Ecto neural progenitor cell (in vitro differentiated cells): ENCODE results near the gene SCN2A.
"Not testable (repeated sequence)": the region's sequence is repeated elsewhere in the genome, so short reads cannot be mapped to it uniquely, and the experiment has no call there.

ENCODE experiments used
- DNase-seq: peaks from one replicate; pipeline ENCODE4 v3.0.0-alpha.2; 2018; ENCODE audit warnings: low spot score

SCN2A gene

DNA sequence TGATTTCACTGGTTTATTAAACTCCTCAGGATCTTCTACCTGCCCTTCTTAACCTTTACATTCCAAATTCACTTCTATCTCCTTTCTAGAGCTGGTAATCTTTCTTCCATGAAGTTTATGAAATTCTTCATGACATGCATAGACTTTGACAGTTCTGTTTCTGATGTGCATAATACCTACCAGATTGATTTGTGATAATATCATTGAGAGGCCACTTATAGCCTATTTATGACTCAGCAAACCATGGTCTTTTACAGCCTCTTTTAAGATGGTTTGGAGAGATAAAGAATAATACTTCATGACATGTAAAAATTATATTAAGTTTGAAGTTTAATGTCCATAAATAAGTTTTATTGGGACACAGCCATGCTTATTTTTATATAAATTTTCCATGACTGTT lies 14.0 kb downstream of the SCN2A start:
- DNase-seq: no peak

GRCh38 chr2:165256618-165257017 lies 17.4 kb downstream of the SCN2A start:
- no peak for DNase-seq

DNA sequence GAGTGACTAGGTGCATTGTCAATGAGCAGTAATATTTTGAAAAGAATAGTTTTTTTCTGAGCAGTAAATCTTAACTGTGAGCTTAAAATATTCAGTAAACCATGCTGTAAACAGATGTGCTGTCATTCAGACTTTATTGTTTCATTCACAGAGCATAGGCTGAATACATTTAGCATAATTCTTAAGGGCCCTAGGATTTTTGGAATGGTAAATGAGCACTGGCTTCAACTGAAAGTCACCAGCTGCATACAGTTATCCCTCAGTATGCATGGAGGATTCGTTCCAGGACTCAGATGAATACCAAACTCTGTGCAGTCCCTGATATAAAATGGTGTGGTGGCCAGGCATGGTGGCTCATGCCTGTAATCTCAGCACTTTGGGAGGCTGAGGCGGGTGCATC lies 21.1 kb downstream of the SCN2A start:
- DNase-seq: not testable (repeated sequence)

DNA sequence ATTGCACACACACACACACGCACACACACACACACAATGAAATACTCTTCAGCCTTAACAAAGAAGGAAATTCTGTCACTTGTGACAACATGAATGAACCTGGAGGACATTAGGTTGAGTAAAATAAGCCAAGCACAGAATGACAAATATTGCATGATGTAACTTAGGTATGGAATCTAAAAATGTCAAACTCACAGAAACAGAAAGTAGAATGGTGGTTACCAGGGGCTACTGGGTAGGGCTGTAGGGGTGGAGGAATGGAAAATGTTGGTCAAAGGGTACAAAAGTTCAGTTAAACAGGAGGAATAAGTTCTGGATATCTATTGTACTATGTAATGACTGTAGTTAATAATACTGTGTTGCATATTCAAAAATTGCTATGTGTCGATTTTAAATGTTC lies 29.5 kb downstream of the SCN2A start:
- DNase-seq: no peak

GRCh38 chr2:165273176-165273575 lies 34.0 kb downstream of the SCN2A start:
- DNase-seq: no peak

- no peak for DNase-seq
Observed at GRCh38 chr2:165274698-165275097, 35.5 kb downstream of the SCN2A start.

DNA sequence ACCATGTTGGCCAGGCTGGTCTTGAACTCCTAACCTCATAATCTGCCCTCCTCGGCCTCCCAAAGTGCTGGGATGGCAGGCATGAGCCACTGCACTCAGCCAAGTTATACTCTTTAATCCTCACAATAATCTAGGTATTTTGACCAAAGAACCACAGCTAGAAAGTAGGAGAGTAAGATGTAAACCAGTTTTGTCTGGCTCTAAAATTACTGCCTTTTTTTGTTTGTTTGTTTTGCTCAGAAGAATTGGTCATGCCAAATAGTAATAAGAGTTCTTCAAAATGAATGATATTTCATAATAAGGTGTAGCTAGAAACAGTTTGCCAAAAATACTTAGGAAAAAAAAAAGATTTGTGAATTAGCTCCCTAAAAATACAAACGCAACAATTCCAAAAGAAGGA lies 36.7 kb downstream of the SCN2A start:
- DNase-seq: no peak

DNA sequence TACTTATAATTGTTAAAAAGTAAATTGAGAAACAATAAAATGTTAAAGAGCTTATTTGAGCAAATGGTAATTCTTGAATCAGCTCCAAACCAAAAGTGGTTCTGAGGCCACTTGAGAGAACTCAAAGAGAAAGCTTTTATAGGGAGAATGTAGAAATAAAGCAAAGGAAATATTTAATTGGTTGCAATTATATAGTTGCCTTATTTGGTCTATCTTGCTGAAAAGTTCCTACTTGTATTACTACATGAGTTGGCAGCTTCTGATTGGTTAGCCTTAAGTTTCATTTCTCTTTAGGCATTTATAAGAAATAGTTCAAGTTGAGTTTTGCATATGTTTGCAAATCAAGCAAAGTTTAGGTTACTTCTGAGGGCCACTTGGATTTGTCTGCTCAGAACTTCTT lies 38.1 kb downstream of the SCN2A start:
- no peak for DNase-seq

GRCh38 chr2:165277860-165278656 lies 38.8 kb downstream of the SCN2A start:
- no peak for DNase-seq

DNA sequence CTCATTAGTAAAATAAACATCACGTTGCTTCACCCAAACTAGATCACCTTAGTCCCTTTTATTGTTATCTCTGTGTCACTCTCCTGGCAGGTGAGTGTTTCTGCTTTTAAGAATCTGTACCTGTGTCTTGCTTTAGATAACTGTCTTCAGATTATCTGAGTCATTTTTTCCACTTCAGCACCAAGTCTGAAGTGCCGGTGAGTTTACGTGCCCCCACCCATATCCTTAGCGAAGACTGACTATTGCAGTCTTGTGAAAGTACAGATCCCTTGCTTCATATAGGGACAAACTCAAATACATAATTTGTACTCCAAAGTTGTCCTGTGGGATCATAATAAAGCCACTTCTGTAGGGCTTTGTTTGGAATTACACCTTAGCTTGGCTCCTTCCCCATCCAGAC lies 41.1 kb downstream of the SCN2A start:
- no peak for DNase-seq

DNA sequence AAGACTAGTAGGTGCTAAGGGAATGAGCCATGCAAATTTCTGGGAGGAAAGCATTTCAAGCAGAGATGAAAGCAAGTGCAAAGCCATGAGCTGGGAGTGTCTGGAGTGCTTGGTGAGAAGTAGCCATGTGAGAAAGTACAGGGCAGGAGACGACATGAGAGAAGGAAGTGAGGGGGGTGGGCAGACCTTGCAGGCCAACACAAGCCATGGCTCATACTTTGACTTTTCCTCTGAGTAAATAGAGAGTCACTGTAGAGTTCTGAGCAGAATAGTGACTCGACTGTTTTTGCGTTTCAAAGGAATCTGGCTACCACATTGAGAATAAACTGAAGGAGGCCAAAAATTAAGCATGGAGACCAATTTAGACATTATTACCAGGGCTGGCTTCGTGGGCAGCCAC lies 42.2 kb downstream of the SCN2A start:
- no peak for DNase-seq

- no peak for DNase-seq
Observed at GRCh38 chr2:165283342-165283741, 44.1 kb downstream of the SCN2A start.

- DNase-seq: no peak
Observed at GRCh38 chr2:165287094-165287778, 48.0 kb downstream of the SCN2A start.

- no peak for DNase-seq
Observed at GRCh38 chr2:165289069-165289468, 49.9 kb downstream of the SCN2A start.

GRCh38 chr2:165293440-165294420 lies 54.5 kb downstream of the SCN2A start:
- DNase-seq: no peak

DNA sequence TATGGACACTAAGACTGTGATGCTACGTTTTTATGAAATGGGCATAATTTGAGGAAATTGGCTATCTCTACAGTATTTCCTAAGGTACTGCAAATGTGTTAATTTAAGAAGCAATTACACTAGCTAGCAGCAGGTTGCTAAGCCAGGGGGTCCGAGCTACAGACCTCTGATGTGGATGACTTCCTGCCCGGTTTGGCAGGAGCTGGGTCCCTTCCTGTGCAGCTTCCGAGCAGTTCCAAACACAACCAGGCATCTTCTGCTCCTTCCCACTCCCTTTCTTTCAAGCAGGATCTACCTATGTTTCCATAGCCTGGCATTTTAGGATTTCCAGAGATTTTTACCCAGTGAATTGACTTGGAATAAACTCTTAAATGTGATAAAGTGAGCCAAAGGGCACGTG lies 55.7 kb downstream of the SCN2A start:
- no peak for DNase-seq

DNA sequence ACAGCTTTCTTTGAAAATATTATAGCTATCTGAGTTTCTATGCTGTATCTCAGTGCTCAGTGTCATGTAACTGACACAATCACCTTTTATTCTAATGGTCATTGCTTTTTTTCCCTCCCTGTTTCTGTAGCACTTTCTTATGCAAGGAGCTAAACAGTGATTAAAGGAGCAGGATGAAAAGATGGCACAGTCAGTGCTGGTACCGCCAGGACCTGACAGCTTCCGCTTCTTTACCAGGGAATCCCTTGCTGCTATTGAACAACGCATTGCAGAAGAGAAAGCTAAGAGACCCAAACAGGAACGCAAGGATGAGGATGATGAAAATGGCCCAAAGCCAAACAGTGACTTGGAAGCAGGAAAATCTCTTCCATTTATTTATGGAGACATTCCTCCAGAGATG lies 56.4 kb downstream of the SCN2A start:
- DNase-seq: no peak

- DNase-seq: no peak
Observed at GRCh38 chr2:165305391-165306096, 66.3 kb downstream of the SCN2A start.

DNA sequence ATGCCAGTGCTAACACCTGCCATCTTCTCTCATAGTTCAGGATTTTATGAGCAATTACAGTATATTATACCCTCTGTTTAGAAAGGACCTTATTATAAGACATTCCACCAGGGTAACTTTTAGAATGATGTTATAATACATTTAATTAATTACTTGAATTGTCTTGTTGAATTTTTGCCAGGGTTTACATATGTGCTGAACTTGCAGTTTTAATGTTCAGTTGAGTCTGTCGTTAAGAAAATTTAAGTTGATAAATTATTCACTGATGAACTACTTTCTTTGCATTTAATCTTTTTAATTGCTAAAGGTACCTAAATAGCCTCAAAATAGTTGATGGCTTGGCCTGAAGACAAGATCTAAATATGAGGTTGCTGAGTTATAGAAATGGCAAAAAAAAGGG lies 68.1 kb downstream of the SCN2A start:
- no peak for DNase-seq

DNA sequence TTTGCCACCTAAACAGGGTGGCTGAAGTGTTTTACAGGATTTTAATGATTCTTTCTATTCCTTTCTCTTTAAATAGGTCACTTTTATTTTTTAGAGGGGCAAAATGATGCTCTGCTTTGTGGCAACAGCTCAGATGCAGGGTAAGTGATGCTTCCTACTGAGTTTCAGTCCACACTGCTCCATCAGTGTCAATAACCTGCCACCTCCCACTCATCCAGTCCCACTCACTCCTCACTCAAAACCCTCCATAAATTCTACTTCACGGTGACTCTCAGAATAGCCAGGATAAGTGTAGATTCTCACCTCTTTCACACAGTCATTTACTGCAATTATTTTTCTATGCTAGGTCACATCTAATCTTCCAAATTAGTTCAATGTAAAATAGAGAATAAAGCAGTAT lies 72.7 kb downstream of the SCN2A start:
- DNase-seq: no peak

DNA sequence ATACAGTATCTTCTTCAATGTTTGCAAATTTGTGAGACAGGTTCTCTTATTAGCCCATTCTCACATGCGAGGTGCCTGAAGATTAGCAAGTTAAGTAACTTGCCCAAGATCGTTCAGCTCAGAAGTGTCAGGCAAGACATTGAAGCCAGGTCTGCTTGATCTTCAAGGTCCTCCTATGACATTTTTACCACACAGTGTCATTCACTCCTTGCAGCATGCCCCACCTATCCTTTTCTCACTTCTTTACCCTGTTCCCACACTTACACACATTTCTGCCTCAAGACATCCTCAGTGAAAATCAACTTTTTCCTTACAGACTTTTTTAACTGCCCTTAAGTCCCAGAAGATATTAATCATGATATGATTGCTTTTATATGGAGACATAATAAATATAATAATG lies 73.8 kb downstream of the SCN2A start:
- no peak for DNase-seq

- no peak for DNase-seq
Observed at GRCh38 chr2:165313509-165313908, 74.3 kb downstream of the SCN2A start.
